ENCODE data around the gene SLC6A18.

The SLC6A18 gene

DNA sequence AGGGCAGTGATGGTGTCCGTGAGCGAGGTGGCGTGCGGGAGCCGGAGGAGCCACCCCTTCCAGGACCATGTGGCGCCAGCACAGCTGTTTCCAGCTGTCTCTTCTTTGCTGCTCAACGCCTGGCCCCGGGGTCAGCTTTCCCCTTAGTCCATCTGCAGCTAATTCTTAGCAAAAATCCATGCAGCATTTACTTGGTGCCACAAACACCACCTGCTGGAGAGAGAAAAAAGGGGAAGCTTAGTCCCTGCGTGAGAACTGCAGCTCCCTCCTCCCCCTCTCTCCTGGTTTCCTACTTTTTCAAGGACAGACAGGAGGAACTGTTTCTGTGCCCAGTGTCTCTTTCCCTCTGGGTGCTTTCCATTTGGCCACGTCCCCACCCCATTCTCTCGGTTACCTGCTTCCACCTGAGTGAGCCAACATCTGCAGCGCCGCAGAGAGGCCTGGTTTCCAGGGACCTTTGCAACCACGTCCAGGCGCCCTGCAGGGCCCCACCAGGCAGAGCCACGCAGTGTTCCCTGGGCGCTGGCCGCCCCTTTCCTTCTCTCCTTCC is 20.4 kb upstream of the SLC6A18 start:
- no peak overlapping the region for H3K27ac ChIP-seq
- TF ChIP-seq, protein P1, sequence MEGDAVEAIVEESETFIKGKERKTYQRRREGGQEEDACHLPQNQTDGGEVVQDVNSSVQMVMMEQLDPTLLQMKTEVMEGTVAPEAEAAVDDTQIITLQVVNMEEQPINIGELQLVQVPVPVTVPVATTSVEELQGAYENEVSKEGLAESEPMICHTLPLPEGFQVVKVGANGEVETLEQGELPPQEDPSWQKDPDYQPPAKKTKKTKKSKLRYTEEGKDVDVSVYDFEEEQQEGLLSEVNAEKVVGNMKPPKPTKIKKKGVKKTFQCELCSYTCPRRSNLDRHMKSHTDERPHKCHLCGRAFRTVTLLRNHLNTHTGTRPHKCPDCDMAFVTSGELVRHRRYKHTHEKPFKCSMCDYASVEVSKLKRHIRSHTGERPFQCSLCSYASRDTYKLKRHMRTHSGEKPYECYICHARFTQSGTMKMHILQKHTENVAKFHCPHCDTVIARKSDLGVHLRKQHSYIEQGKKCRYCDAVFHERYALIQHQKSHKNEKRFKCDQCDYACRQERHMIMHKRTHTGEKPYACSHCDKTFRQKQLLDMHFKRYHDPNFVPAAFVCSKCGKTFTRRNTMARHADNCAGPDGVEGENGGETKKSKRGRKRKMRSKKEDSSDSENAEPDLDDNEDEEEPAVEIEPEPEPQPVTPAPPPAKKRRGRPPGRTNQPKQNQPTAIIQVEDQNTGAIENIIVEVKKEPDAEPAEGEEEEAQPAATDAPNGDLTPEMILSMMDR (conservative IDR thresholded peaks at IDR 0.05), result no peak; the same call in 1 of the 2 replicates
- no peak for TF ChIP-seq ZFX (IDR thresholded peaks at IDR 0.05)

DNA sequence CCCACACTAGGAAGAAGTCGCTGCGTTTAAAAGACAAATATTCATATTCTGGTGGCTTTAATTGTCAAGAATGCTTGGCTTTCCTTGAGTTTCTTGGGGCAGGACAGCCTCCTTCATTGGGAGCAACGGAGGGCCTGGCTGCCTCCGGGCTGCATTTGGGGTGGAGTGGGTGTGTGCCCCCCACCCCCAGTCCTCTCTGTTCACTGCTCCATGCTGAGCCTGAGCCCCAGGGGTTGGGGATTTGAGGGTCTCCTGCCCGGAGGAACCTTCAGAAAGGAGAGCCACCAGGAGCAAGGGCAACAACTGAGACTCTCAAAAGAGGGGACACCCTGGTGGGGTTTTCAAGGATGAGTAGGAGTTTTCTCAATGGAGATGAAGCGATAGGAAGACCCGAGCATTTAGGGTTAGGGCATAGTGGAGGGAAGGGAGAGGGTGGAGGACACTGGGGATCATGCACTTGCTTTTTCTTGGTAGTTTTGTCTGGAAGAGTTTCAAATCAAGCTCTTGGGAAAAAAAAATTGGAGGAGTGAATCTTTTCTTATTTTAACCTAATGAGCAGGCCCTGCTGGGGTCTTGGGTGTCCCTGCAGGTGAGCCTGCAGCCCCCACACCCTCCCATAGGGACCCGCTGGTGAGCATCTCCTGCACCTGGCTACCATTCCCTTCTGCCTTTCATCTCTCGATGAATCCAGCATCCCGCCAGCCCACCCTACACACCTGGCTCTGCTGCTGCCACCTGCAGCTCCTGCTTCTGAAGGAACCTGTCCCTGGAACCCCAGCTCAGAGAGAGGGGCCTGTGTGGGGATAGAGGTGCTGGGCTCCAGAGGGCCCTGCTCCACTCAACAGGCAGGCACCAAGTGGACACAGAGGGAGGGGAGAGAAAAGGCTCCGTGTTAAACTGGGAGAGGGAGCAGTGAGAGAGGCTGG is 19.7 kb upstream of the SLC6A18 start:
- TF ChIP-seq, protein P1 (conservative IDR thresholded peaks at IDR 0.05), result no peak
- TF ChIP-seq ZFX (IDR thresholded peaks at IDR 0.05), result no peak
- no peak overlapping the region for H3K27ac ChIP-seq

DNA sequence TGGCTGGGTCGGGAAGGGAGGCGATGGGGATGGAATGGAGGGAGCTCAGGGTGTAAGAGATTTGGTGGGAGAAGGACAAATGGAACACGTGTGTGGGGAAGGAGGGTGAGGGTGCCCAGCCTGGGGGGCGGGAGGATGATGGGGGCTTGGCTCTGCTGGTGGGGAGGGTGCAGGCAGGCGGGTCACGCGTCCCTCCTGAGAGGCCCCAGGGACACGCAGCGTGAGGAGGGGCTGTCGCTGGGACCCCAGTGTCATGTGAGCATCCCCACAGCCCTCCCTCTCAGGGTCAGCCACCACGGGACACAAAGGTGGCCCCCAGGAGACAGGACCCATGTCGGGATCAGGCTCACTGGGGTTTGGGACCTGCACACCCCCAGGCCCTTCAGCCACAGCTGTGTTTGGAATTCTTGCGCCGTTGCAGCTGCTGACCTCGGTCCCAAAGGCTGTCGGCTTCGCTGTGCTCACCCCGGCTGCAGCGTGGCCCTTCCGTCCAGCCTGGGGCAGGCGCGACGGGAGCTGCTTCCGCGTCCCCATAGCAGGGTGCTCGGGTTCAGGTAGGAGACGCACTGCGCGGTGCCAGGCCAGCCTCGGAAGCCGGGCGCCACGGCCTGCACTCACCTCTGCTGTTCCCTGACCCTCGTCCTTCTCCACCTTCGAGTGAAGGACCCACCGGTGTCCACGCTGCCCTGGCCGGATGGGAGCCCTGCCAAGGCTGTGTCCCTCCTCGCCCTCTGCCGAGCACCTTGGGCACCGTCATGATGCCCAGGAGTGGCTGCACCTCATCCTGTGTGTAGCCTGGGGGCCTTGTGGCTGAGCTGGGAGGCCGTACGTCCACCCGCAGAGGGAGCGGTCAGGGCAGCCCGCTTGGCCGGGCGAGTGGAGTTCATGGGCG is 18.4 kb upstream of the SLC6A18 start:
- no peak overlapping the region for H3K27ac ChIP-seq
- TF ChIP-seq ZFX (IDR thresholded peaks at IDR 0.05), result no peak
- TF ChIP-seq, protein P1 (conservative IDR thresholded peaks at IDR 0.05), result no peak

DNA sequence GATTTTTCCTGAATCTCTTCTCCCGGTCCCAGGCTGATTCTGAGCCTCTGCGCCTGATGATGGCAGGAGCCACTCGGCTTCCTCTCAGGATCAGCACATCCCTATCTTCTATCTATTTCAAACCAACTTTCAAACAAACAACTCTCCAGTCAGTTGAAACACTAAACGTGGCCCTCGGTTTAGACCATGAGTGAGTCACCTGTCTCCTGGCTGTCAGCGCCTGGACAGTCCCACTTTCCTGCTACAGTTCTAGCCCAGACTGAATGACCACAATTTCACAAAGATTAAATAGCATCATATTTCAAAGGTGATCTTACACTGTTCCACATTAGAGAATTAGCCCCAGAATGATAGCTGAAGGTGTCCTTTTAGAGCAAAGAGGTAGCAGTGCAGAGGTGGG is 17.6 kb upstream of the SLC6A18 start:
- TF ChIP-seq ZFX (IDR thresholded peaks at IDR 0.05), result no peak
- TF ChIP-seq, protein P1 (conservative IDR thresholded peaks at IDR 0.05), result no peak
- no peak overlapping the region for H3K27ac ChIP-seq

DNA sequence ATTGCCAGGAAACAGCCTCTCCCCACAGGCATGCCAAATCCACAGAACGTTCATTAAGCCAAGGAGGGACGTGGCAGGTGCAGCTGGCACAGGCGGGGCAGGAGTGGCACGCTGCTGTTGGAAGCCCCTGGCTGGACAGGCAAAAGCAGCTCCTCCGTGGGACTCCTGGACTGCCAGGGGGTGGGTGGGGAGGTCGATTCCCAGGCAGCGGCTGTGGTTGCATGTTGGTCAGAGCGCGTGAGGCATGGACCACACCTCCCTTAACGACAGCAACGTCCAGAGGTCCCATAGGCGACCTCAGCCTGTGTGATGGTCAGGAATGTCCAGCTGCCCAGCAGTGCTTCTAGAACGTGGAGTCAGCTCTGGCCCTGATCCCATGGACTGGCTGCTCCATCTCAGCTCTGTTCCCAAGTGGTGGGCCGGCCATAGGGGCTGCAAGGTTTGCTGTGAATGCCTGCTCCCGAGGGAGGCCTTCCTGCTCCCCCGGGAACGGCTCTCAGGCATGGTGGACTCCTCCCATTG is 16.9 kb upstream of the SLC6A18 start:
- no peak for TF ChIP-seq ZFX (IDR thresholded peaks at IDR 0.05)
- TF ChIP-seq, protein P1 (conservative IDR thresholded peaks at IDR 0.05), result no peak
- H3K27ac ChIP-seq, result no peak overlapping the region

DNA sequence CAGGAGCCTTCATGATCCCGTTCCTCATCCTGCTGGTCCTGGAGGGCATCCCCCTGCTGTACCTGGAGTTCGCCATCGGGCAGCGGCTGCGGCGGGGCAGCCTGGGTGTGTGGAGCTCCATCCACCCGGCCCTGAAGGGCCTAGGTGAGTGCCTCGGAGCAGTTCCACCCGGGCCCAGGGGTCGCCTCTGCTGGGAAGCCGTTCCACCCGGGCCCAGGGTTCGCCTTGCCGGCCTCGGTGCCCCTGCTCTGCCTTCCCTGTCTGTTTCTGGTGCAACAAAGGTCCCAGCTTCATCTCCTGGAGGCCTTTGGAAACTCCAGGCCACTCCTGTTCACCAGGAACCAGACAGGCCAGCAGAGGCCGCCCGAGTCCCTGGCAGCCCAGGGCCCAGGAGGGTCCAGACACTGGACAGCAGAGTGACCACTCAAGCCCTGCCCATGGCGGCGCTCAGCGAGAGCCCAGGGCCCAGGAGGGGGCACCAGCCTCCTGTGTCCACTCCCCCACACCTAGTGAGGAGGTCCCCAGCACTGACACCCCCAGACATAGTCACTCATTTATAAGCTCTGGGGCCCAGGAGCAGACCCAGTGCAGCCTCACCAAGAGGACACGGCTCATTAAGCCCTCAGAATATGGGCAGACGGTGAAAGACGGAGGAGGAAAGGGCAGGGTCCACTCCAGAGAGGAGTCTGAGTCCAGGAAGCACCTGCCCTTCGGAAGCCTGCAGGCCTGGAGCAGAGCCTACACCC is 16.3 kb upstream of the SLC6A18 start:
- no peak overlapping the region for H3K27ac ChIP-seq
- TF ChIP-seq, protein P1 (conservative IDR thresholded peaks at IDR 0.05), result peak; percentile 81
- no peak for TF ChIP-seq ZFX (IDR thresholded peaks at IDR 0.05)
